NT2/D1 (cell line): ENCODE measurements around the gene NMUR2.
A peak's percentile ranks its signal among the peaks of the same experiment; 100 is the strongest.

Source experiments
- DNase-seq: peaks from one replicate; pipeline ENCODE4 v3.0.0-alpha.2; 2011; ENCODE audit warnings: low read depth, low spot score
- H3K27me3 ChIP-seq: 2 replicates; pipeline ENCODE4 v1.6.0; 2011; ENCODE audit warnings: mild to moderate bottlenecking; ENCODE audit not compliant: insufficient read length, insufficient read depth
- H3K36me3 ChIP-seq: 2 replicates; pipeline ENCODE4 v1.6.1; 2011; ENCODE audit warnings: mild to moderate bottlenecking, low read length, mixed read lengths; ENCODE audit not compliant: insufficient read depth, insufficient read length
- H3K4me1 ChIP-seq: 2 replicates; pipeline ENCODE4 v1.5.1; 2011; ENCODE audit not compliant: insufficient read depth, insufficient read length
- H3K4me3 ChIP-seq: 2 replicates; pipeline ENCODE4 v1.5.1; 2011; ENCODE audit warnings: low read depth; ENCODE audit not compliant: insufficient read length
- H3K9ac ChIP-seq: 2 replicates; pipeline ENCODE4 v1.6.0; 2011; ENCODE audit warnings: low read depth; ENCODE audit not compliant: insufficient read length
- H3K9me3 ChIP-seq: 2 replicates; pipeline ENCODE4 v1.5.1; 2011; ENCODE audit warnings: mild to moderate bottlenecking, low read length; ENCODE audit not compliant: insufficient read depth
- SUZ12 ChIP-seq: IDR thresholded peaks from 2 replicates; pipeline ENCODE4 v1.6.1; 2011; ENCODE audit not compliant: insufficient read length, insufficient read depth; ENCODE audit errors: extremely low read depth
- YY1 ChIP-seq: IDR thresholded peaks from 2 replicates; pipeline ENCODE4 v1.6.1; 2011; ENCODE audit not compliant: insufficient read length, insufficient read depth
- ZNF274 ChIP-seq: IDR thresholded peaks from 2 replicates; pipeline ENCODE4 v1.6.1; 2011; ENCODE audit warnings: mild to moderate bottlenecking, low read depth, low read length

The NMUR2 gene

GRCh38 chr5:152355061-152355460 is 50.0 kb downstream of the NMUR2 start:
- no peak for DNase-seq
- no peaks in the 10 kb centered on the region for H3K36me3 ChIP-seq
- no peaks in the 10 kb centered on the region for H3K27me3 ChIP-seq
- no peak overlapping the region for H3K9ac ChIP-seq
- H3K4me3 ChIP-seq: no peak overlapping the region
- no peaks in the 10 kb centered on the region for H3K9me3 ChIP-seq
- TF ChIP-seq ZNF274 (no peak), YY1 (no peak), SUZ12 (no peak)
- H3K4me1 ChIP-seq: no peaks in the 10 kb centered on the region

- H3K27me3 ChIP-seq: no peaks in the 10 kb centered on the region
- no peak overlapping the region for H3K4me3 ChIP-seq
- H3K9me3 ChIP-seq: no peaks in the 10 kb centered on the region
- no peak for DNase-seq
- no peaks in the 10 kb centered on the region for H3K4me1 ChIP-seq
- TF ChIP-seq ZNF274: no peak
- no peak for TF ChIP-seq YY1
- TF ChIP-seq SUZ12: no peak
- H3K9ac ChIP-seq: no peak overlapping the region
- no peaks in the 10 kb centered on the region for H3K36me3 ChIP-seq
Observed at GRCh38 chr5:152353001-152353400, 52.1 kb downstream of the NMUR2 start.

DNA sequence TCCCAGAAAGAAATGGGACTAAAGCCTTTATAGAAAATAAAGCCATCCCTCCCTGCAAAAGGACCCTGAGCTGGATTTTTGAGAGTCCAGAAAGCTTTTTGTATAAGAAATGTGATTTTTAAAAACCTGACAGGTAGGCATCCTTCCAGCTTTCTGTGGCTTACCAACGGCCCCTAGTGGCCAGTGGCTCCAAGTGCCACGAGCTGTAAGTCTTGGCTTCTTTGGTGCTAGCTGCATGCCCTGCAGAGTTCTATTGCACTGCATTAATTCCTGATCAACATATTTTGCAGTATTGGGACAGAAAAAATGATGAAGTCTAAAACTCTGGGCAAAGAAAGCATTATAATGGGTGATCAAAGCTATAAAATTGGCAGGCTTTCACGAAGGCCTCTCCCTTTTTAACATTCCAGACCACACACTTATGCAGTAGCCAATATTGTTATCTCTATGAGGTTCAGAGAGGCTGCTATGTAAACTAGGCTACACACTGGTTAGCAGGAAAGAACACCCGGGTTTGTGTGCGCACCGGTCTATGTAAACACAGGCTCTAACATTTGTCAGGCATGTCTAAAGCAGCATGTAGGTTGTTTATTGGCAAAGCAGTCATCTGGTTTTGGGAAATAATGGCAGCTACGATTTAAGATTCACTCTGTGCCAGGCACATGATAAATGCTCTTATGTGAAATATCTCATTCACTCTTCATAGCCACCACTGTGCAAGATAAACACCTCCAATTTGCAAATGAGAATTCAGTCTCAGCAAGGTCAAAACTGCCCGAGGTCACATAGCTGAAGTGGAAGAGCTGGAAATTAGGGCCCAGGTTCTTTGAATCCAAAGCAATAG is 55.2 kb downstream of the NMUR2 start:
- H3K27me3 ChIP-seq: no peaks in the 10 kb centered on the region
- no peaks in the 10 kb centered on the region for H3K4me1 ChIP-seq
- H3K36me3 ChIP-seq: no peaks in the 10 kb centered on the region
- H3K4me3 ChIP-seq: no peak overlapping the region
- H3K9me3 ChIP-seq: peaks cover 6% of the 10 kb centered on the region; the same call in 1 of the 2 replicates
- TF ChIP-seq YY1 (no peak), ZNF274 (no peak), SUZ12 (no peak)
- peak; percentile 16 for DNase-seq
- H3K9ac ChIP-seq: no peak overlapping the region
